Natural killer cell (primary cell): ENCODE data around the gene ZNF782. TPM values are rescaled to one million over a fixed set of nuclear protein-coding genes. Genes with fewer than 3 reads are reported as not detected.
"Not testable (repeated sequence)": the region's sequence is repeated elsewhere in the genome, so short reads cannot be mapped to it uniquely, and the experiment has no call there.

Experiments
- ATAC-seq, 3 donors: fragments of 150-1000 bp in 2 of 3; fragments of 200-7000 bp in 1 of 3; cut with Tn5 transposase; 1 replicate in 1 of 3; 2 replicates in 2 of 3; pipeline ENCODE4 v1.10.0; 2021; ENCODE audit warnings: mild to moderate bottlenecking in 2 of 3, moderate library complexity in 2 of 3
- DNase-seq, 2 donors: peaks; one replicate each; pipeline versions ENCODE4 v3.0.0 to v3.0.0-alpha.2; 2013 to 2021; ENCODE audit warnings: mixed read lengths in 1 of 2
- H3K27ac ChIP-seq: one replicate; pipeline ENCODE4 v1.5.1; 2013; ENCODE audit warnings: mild to moderate bottlenecking, low read length
- H3K27me3 ChIP-seq: one replicate; pipeline ENCODE4 v1.6.1; 2013; ENCODE audit warnings: low read length; ENCODE audit not compliant: control insufficient read depth, insufficient read depth
- H3K36me3 ChIP-seq: one replicate; pipeline ENCODE4 v1.6.1; 2013; ENCODE audit warnings: low read length; ENCODE audit not compliant: control insufficient read depth, insufficient read depth
- H3K4me1 ChIP-seq: one replicate; pipeline ENCODE4 v1.6.1; 2013; ENCODE audit warnings: low read length; ENCODE audit not compliant: control insufficient read depth, insufficient read depth
- H3K4me3 ChIP-seq: one replicate; pipeline ENCODE4 v1.5.1; 2013; ENCODE audit warnings: low read length
- H3K9me3 ChIP-seq: one replicate; pipeline ENCODE4 v1.6.1; 2013; ENCODE audit warnings: low read length; ENCODE audit not compliant: control insufficient read depth, insufficient read depth
- H3K27ac Mint-ChIP-seq, 2 donors: one replicate each; pipeline ENCODE4 v1.8.0; 2022; ENCODE audit warnings: mild to moderate bottlenecking in 2 of 2, mixed read lengths in 2 of 2, moderate library complexity in 1 of 2
- H3K27me3 Mint-ChIP-seq, 2 donors: one replicate each; pipeline ENCODE4 v1.8.0; 2022; ENCODE audit warnings: low read depth in 2 of 2, mixed read lengths in 2 of 2
- H3K36me3 Mint-ChIP-seq: one replicate; pipeline ENCODE4 v1.8.0; 2022; ENCODE audit warnings: mixed read lengths
- H3K4me1 Mint-ChIP-seq, 2 donors: one replicate each; pipeline ENCODE4 v1.8.0; 2022; ENCODE audit warnings: mixed read lengths in 2 of 2
- H3K4me3 Mint-ChIP-seq: one replicate; pipeline ENCODE4 v1.8.0; 2022; ENCODE audit warnings: mild to moderate bottlenecking, moderate library complexity, mixed read lengths
- H3K9me3 Mint-ChIP-seq, 2 donors: one replicate each; pipeline ENCODE4 v1.8.0; 2022; ENCODE audit warnings: mixed read lengths in 2 of 2
- CTCF ChIP-seq: fragments of 200-600 bp; IDR thresholded peaks from one replicate; pipeline ENCODE4 v1.8.0; 2022; ENCODE audit warnings: antibody characterized with exemption
- WGBS: methylation state at CpG from one replicate; pipeline ENCODE4 v1.1.7; 2013; ENCODE audit warnings: missing lambda C conversion rate; ENCODE audit not compliant: insufficient coverage; 5-methylcytosine and 5-hydroxymethylcytosine counted together
- intact Hi-C: fragments of 100-400 bp; cut with micrococcal nuclease; formaldehyde crosslinking; loops from one replicate; pipeline ENCODE4 v1.14.2; 2022
- total RNA-seq, 4 donors: library from RNA; stranded (reverse); fragments of 120-200 nt in 1 of 4; gene quantifications; one replicate each; pipeline versions ENCODE4 v1.2.3 to v1.2.4, GENCODE V29; 2013 to 2022

ZNF782 gene
- total RNA-seq, 3 donors from 2014 or later (not counting 1 experiment from before 2014, with no cell fraction given) = 7.3 to 10.1 (median 7.4) TPM

DNA sequence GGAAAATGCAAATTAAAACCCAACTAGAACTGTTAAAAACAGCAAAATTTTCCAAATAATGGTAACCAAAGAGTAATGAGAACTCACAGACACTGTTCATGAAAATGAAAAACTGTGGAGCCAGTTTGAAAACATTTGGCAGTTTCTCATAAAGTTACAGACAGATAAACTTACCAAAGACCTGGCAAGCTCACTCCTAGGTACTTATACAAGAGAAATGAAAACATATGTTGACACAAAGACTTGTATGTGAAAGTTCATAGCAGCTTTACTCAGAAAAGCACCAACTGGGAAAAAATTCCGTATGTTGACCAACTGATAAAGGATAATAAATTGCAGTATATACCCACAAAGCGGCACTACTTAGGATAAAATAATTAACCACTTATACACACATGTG is 10.3 kb downstream of the ZNF782 start:
- peaks cover 12% of the 10 kb centered on the region for H3K36me3 ChIP-seq
- H3K4me1 ChIP-seq = no peaks in the 10 kb centered on the region
- no peak for DNase-seq
- Mint-ChIP-seq H3K9me3 (peaks cover 2 to 3% of the 10 kb centered on the region in 2 donors), H3K36me3 (peaks cover 25% of the 10 kb centered on the region), H3K27ac (no peak overlapping the region), H3K4me1 (peaks cover 23 to 44% of the 10 kb centered on the region in 2 donors), H3K27me3 (no peaks in the 10 kb centered on the region), H3K4me3 (no peak overlapping the region)
- no peak for ATAC-seq
- intact Hi-C loops = no loop called here
- no peak overlapping the region for H3K27ac ChIP-seq
- WGBS = 100% methylated on average over 1 of the region's 2 CpGs
- H3K9me3 ChIP-seq = no peaks in the 10 kb centered on the region
- no peak overlapping the region for H3K4me3 ChIP-seq
- no peak for TF ChIP-seq CTCF
- no peaks in the 10 kb centered on the region for H3K27me3 ChIP-seq

DNA sequence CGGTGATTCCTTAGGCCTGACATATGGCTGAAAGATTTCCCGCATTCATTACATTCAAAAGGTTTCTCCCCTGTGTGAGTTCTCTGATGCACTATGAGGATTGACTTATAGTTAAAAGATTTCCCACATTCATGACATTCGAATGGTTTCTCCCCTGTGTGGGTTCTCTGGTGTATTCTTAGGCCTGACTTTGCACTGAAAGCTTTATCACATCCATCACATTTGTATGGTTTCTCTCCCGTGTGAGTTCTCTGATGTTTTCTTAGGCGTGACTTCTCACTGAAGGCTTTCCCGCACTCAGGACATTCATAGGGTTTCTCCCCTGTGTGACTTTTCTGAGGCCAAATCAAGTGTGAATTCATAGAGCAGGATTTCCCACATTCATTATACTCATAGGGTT is 35.8 kb downstream of the ZNF782 start:
- Histone ChIP-seq H3K4me3 (no peak overlapping the region), H3K27ac (no peak overlapping the region), H3K9me3 (peaks cover 47% of the 10 kb centered on the region), H3K27me3 (no peaks in the 10 kb centered on the region), H3K36me3 (peaks cover 30% of the 10 kb centered on the region), H3K4me1 (no peaks in the 10 kb centered on the region)
- Mint-ChIP-seq H3K27me3 (no peaks in the 10 kb centered on the region), H3K36me3 (peaks cover 69% of the 10 kb centered on the region), H3K27ac (no peak overlapping the region), H3K9me3 (peaks cover 27 to 42% of the 10 kb centered on the region in 2 donors), H3K4me1 (no peaks in the 10 kb centered on the region), H3K4me3 (no peak overlapping the region)
- intact Hi-C loops = no loop called here
- DNase-seq (no peak), ATAC-seq (no peak)
- no peak for TF ChIP-seq CTCF
- over 99% methylated on average over 6 of the region's 6 CpGs for WGBS

- no peaks in the 10 kb centered on the region for H3K27me3 Mint-ChIP-seq
- Histone ChIP-seq H3K36me3 (peaks cover 24% of the 10 kb centered on the region), H3K27ac (no peak overlapping the region), H3K4me1 (no peaks in the 10 kb centered on the region), H3K27me3 (no peaks in the 10 kb centered on the region), H3K9me3 (peaks cover 49% of the 10 kb centered on the region), H3K4me3 (no peak overlapping the region)
- peaks cover 69% of the 10 kb centered on the region for H3K36me3 Mint-ChIP-seq
- no peak overlapping the region for H3K4me3 Mint-ChIP-seq
- no peak for DNase-seq
- WGBS = 100% methylated on average over 2 of the region's 2 CpGs
- no peak for ATAC-seq
- no peak overlapping the region for H3K27ac Mint-ChIP-seq
- no peaks in the 10 kb centered on the region for H3K4me1 Mint-ChIP-seq
- intact Hi-C loops = no loop called here
- TF ChIP-seq CTCF = no peak
- peaks cover 27 to 42% of the 10 kb centered on the region in 2 donors for H3K9me3 Mint-ChIP-seq
These were observed 36.3 kb downstream of the ZNF782 start for GRCh38 chr9:96817973-96818372.

- H3K27me3 ChIP-seq = no peaks in the 10 kb centered on the region
- H3K36me3 ChIP-seq = no peaks in the 10 kb centered on the region
- Mint-ChIP-seq H3K27me3 (no peaks in the 10 kb centered on the region), H3K9me3 (peaks cover 19 to 45% of the 10 kb centered on the region in 2 donors), H3K27ac (no peak overlapping the region), H3K4me3 (no peak overlapping the region), H3K36me3 (peaks cover 51% of the 10 kb centered on the region), H3K4me1 (no peaks in the 10 kb centered on the region)
- no peak for TF ChIP-seq CTCF
- ATAC-seq = no peak
- H3K4me1 ChIP-seq = no peaks in the 10 kb centered on the region
- intact Hi-C loops = no loop called here
- no peak overlapping the region for H3K4me3 ChIP-seq
- no peak for DNase-seq
- no peak overlapping the region for H3K27ac ChIP-seq
- 100% methylated on average over 1 of the region's 1 CpG for WGBS
- H3K9me3 ChIP-seq = peaks cover 67% of the 10 kb centered on the region
These were observed 40.7 kb downstream of the ZNF782 start for GRCh38 chr9:96813607-96814006.

GRCh38 chr9:96798959-96799358 is 55.4 kb downstream of the ZNF782 start:
- DNase-seq, H3K4me3 Mint-ChIP-seq, H3K4me1 Mint-ChIP-seq, ATAC-seq, H3K27me3 Mint-ChIP-seq, H3K27ac ChIP-seq, H3K4me3 ChIP-seq, H3K36me3 ChIP-seq, intact Hi-C loops, H3K4me1 ChIP-seq, H3K27me3 ChIP-seq, H3K27ac Mint-ChIP-seq: not testable (repeated sequence)
- Mint-ChIP-seq H3K36me3 (peaks cover 46% of the 10 kb centered on the region), H3K9me3 (peaks cover 14 to 26% of the 10 kb centered on the region in 2 donors)
- WGBS = no CpG with 5 or more reads among the region's 2 CpGs
- H3K9me3 ChIP-seq = peaks cover 35% of the 10 kb centered on the region
